Body of pancreas (tissue), 4 donors: ENCODE data around the gene MUC21. TPM values are rescaled to one million over a fixed set of nuclear protein-coding genes. Genes with fewer than 3 reads are reported as not detected.

Source experiments
- ATAC-seq: fragments of 150-250 bp; one replicate; pipeline ENCODE4 v1.9.1; 2016
- DNase-seq, 4 donors: peaks; one replicate each; pipeline ENCODE4 v3.0.0-alpha.2; 2019
- H3K27ac ChIP-seq, 4 donors: fragments of 200-600 bp; sonication (generic); 1 replicate in 3 of 4; 2 replicates in 1 of 4; pipeline versions ENCODE4 v1.5.1 to v1.6.1; 2016 to 2019; ENCODE audit warnings: mild to moderate bottlenecking in 1 of 4, mixed read lengths in 1 of 4, moderate library complexity in 1 of 4
- H3K27me3 ChIP-seq, 2 donors: fragments of 200-600 bp; sonication (generic); one replicate each; pipeline ENCODE4 v1.6.0; 2016; ENCODE audit warnings: mild to moderate bottlenecking in 1 of 2
- H3K36me3 ChIP-seq, 2 donors: fragments of 200-600 bp; sonication (generic); replicated peaks in 1 of 2; 2 replicates each; pipeline ENCODE4 v1.5.1; 2016; ENCODE audit warnings: low read depth in 2 of 2; ENCODE audit not compliant: insufficient read depth in 1 of 2
- H3K4me1 ChIP-seq: fragments of 200-600 bp; sonication (generic); one replicate; pipeline ENCODE4 v1.6.0; 2016
- H3K4me3 ChIP-seq, 2 donors: fragments of 200-600 bp; sonication (generic); 1 replicate in 1 of 2; 2 replicates in 1 of 2; pipeline ENCODE4 v1.5.1; 2016 to 2019
- H3K9me3 ChIP-seq, 3 donors: fragments of 200-600 bp; sonication (generic); 1 replicate in 2 of 3; 2 replicates in 1 of 3; pipeline ENCODE4 v1.5.1; 2016
- POLR2A ChIP-seq, 3 donors: fragments of 450-650 bp; IDR thresholded peaks; one replicate each; pipeline ENCODE4 v1.6.1; 2016; ENCODE audit warnings: antibody characterized with exemption in 3 of 3, mild to moderate bottlenecking in 2 of 3
- WGBS, 2 donors: methylation state at CpG; one replicate each; pipeline ENCODE4 v1.1.5; 2017; 5-methylcytosine and 5-hydroxymethylcytosine counted together
- intact Hi-C: fragments of 100-400 bp; cut with DNase I; formaldehyde crosslinking; loops from one replicate; pipeline ENCODE4 v1.15.1; 2023
- total RNA-seq, 2 donors: library from RNA; depleted of rRNA; stranded (reverse); fragments of >200 nt; gene quantifications; one replicate each; pipeline ENCODE4 v1.1.0, GENCODE V29; 2016
- TF ChIP-seq, protein P1 (sequence below), 7 experiments: fragments of 450-650 bp in 4 of 7; fragments of 200-600 bp in 3 of 7; sonication (generic) in 3 of 7; IDR thresholded peaks; one replicate each; pipeline ENCODE4 v1.5.1; 2016 to 2019; ENCODE audit warnings: antibody characterized with exemption in 7 of 7

The MUC21 gene
- total RNA-seq, 2 donors from 2014 or later = not detected

DNA sequence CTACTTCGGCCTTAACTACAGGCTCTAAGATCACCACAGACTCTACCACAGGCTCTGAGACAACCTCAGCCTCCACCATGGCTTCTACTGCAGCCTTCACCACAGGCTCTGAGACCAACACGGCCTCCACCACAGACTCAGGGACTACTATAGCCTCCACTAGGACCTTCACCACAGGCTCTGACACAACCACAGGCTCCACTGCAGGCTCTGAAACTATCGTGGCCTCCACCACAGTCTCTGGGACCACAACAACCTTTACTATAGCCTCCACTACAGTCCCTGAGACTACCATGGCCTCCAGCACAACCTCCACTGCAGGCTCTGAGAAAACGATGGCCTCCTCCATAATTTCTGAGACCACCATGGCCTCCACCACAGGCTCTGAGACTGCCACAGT lies 42.1 kb downstream of the MUC21 start:
- H3K27me3 ChIP-seq = no peaks in the 10 kb centered on the region
- DNase-seq (no peak), ATAC-seq (no peak)
- no peak overlapping the region for H3K4me3 ChIP-seq
- 64 to 72% methylated on average over 4 of the region's 4 CpGs for WGBS, 2 donors
- intact Hi-C loops = no loop called here
- TF ChIP-seq POLR2A (IDR thresholded peaks at IDR 0.05) = no peak
- TF ChIP-seq, protein P1, sequence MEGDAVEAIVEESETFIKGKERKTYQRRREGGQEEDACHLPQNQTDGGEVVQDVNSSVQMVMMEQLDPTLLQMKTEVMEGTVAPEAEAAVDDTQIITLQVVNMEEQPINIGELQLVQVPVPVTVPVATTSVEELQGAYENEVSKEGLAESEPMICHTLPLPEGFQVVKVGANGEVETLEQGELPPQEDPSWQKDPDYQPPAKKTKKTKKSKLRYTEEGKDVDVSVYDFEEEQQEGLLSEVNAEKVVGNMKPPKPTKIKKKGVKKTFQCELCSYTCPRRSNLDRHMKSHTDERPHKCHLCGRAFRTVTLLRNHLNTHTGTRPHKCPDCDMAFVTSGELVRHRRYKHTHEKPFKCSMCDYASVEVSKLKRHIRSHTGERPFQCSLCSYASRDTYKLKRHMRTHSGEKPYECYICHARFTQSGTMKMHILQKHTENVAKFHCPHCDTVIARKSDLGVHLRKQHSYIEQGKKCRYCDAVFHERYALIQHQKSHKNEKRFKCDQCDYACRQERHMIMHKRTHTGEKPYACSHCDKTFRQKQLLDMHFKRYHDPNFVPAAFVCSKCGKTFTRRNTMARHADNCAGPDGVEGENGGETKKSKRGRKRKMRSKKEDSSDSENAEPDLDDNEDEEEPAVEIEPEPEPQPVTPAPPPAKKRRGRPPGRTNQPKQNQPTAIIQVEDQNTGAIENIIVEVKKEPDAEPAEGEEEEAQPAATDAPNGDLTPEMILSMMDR (IDR thresholded peaks at IDR 0.05) = no peak
- H3K27ac ChIP-seq = no peak overlapping the region
- no peaks in the 10 kb centered on the region for H3K4me1 ChIP-seq
- no peaks in the 10 kb centered on the region for H3K9me3 ChIP-seq
- no peaks in the 10 kb centered on the region for H3K36me3 ChIP-seq

DNA sequence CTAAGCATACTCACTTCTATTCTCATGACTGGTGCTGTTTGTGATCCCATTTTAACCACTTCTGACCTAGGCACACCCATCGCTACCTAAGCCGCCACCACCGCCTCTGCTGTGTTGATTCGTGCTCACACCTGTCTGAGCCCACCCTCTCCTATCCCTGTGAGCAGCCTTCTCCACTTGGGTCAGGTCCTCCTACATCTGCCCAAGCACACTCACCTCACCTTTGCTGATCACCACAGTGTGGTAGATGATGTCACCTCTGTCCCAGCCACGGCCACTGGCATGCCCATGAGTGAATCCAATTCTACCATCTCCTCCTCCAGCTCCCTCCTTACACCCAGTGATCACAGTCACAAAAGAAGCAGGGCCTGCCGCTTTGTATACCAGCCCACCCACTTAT lies 47.6 kb downstream of the MUC21 start:
- Histone ChIP-seq H3K27me3 (no peaks in the 10 kb centered on the region), H3K36me3 (no peaks in the 10 kb centered on the region), H3K9me3 (no peaks in the 10 kb centered on the region), H3K4me1 (peaks cover 4% of the 10 kb centered on the region), H3K27ac (no peak overlapping the region), H3K4me3 (no peak overlapping the region)
- DNase-seq (no peak), ATAC-seq (no peak)
- no peak for TF ChIP-seq POLR2A (IDR thresholded peaks at IDR 0.05)
- TF ChIP-seq, protein P1 (IDR thresholded peaks at IDR 0.05) = no peak
- 94% methylated on average over 6 of the region's 6 CpGs for WGBS, 2 donors
- intact Hi-C loops = no loop called here

DNA sequence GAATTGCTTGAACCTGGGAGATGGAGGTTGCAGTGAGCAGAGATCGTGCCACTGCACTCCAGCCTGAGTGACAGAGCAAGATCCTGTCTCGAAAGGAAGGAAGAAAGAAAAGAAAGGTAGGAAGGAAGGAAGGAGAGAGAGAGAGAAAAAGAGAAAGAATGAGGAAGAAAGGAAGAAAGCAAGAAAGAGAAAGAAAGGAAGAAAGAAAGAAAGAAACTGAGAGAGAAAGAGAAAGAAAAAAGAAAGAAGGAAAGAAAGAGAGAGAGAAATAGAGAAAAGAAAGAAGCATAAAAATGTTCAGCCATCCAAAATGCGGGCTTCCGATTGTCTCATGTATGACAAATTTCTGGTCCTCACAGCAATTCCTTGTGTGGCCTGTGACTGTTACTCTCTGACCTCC lies 49.6 kb downstream of the MUC21 start:
- no peak for DNase-seq
- Histone ChIP-seq H3K27ac (no peak overlapping the region), H3K4me1 (peaks cover 21% of the 10 kb centered on the region), H3K4me3 (no peak overlapping the region), H3K36me3 (no peaks in the 10 kb centered on the region), H3K9me3 (no peaks in the 10 kb centered on the region), H3K27me3 (no peaks in the 10 kb centered on the region)
- ATAC-seq = no peak
- intact Hi-C loops = no loop called here
- TF ChIP-seq POLR2A (IDR thresholded peaks at IDR 0.05) = no peak
- TF ChIP-seq, protein P1 (IDR thresholded peaks at IDR 0.05) = no peak
- 84 to 96% methylated on average over 4 of the region's 4 CpGs for WGBS, 2 donors

DNA sequence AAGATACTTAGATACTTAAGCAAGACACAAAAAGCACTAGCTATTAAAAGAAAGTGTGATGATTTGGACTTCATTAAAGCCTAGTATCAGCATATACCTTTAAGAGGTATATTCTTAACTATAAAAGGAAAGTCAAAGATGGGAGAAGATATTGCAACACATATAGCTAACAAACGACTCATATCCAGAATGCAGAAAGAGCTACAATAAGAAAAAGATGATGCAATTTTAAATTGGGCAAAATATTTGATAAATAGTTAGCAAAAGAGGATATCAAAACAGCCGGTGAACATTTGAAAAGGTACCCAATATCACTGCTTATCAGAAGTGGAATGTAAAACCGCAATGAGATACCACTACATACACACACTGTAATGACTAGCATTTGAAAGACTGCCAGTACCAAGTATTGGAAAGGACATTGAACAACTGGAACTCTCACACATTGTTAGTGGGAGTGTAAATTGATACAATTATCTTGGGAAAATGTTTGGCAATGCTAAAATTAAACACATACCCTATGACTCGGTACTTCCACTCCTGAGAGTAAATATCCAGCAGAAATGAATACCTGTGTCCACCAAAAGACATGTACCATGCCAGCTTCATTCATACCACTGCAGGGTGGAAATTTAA lies 52.5 kb downstream of the MUC21 start:
- WGBS, 2 donors = 7 to 26% methylated on average over 4 of the region's 4 CpGs
- Histone ChIP-seq H3K36me3 (no peaks in the 10 kb centered on the region), H3K4me1 (peaks cover 21% of the 10 kb centered on the region), H3K9me3 (no peaks in the 10 kb centered on the region), H3K27me3 (no peaks in the 10 kb centered on the region), H3K27ac (no peak overlapping the region), H3K4me3 (no peak overlapping the region)
- DNase-seq = no peak
- ATAC-seq = peak; percentile 45
- TF ChIP-seq, protein P1 (IDR thresholded peaks at IDR 0.05) = no peak
- TF ChIP-seq POLR2A (IDR thresholded peaks at IDR 0.05) = no peak
- intact Hi-C loops = no loop called here

DNA sequence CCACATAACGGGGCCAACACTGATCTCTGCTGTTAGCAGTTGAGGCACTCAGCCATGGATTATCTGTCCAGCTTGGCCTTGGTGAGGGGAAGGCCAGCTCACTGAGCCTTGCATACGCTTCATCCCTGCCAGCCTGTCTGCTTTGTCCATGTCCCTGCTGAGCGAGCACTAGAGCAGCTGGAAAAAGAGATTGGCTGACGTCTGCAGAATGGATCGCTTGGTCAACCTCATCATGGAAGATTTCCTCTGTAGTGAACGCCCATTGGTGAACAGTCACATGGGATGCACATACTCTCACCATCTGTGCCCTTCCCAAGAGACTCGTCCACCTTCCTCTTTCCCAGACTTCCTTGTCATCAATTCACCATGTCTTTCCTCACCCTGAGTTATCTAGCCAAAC lies 53.7 kb downstream of the MUC21 start:
- no peaks in the 10 kb centered on the region for H3K27me3 ChIP-seq
- TF ChIP-seq POLR2A (IDR thresholded peaks at IDR 0.05) = no peak
- TF ChIP-seq, protein P1 (IDR thresholded peaks at IDR 0.05) = no peak
- H3K4me1 ChIP-seq = peaks cover 22% of the 10 kb centered on the region
- H3K27ac ChIP-seq = no peak overlapping the region
- ATAC-seq (no peak), DNase-seq (peak in 1 of 4 donors; percentile 3)
- no peak overlapping the region for H3K4me3 ChIP-seq
- H3K9me3 ChIP-seq = no peaks in the 10 kb centered on the region
- 44 to 57% methylated on average over 7 of the region's 7 CpGs for WGBS, 2 donors
- no peaks in the 10 kb centered on the region for H3K36me3 ChIP-seq
- intact Hi-C loops = no loop called here
